HepG2 (cell line): ENCODE results near the gene OSTF1.

Experiments
- CTCF ChIP-seq: sonication (generic); formaldehyde crosslinking; IDR thresholded peaks from 2 replicates; pipeline ENCODE4 v1.5.0; 2020; ENCODE audit warnings: mild to moderate bottlenecking, missing genetic modification reagents, moderate library complexity
- DNMT3B ChIP-seq: conservative IDR thresholded peaks from 2 replicates; pipeline ENCODE4 v1.6.1; 2016; ENCODE audit warnings: missing biosample characterization, control low read depth
- ELK4 ChIP-seq: sonication (generic); formaldehyde crosslinking; IDR thresholded peaks from 2 replicates; pipeline ENCODE4 v1.9.0; 2021; ENCODE audit warnings: missing genetic modification reagents, borderline replicate concordance
- EZH2 ChIP-seq: conservative IDR thresholded peaks from 2 replicates; pipeline ENCODE4 v1.6.1; 2012; ENCODE audit warnings: mild to moderate bottlenecking, low read depth, low read length, moderate library complexity
- NR2C2 ChIP-seq: sonication (generic); formaldehyde crosslinking; IDR thresholded peaks from 2 replicates; pipeline ENCODE4 v1.4.0; 2020; ENCODE audit warnings: missing genetic modification reagents, mild to moderate bottlenecking, moderate library complexity, borderline replicate concordance
- POLR2A ChIP-seq, 2 experiments: IDR thresholded peaks; 2 replicates each; pipeline ENCODE4 v1.6.1; 2011; ENCODE audit warnings: low read depth in 2 of 2, low read length in 2 of 2, mild to moderate bottlenecking in 1 of 2, moderate library complexity in 1 of 2; ENCODE audit not compliant: insufficient read depth in 1 of 2
- POLR2AphosphoS5 ChIP-seq: IDR thresholded peaks from 2 replicates; pipeline ENCODE4 v1.6.1; 2012; ENCODE audit warnings: low read depth, low read length
- TP53 ChIP-seq: sonication (generic); formaldehyde crosslinking; conservative IDR thresholded peaks from 2 replicates; pipeline ENCODE4 v1.4.0; 2020; ENCODE audit warnings: missing genetic modification reagents
- ZBTB2 ChIP-seq: sonication (generic); formaldehyde crosslinking; IDR thresholded peaks from 2 replicates; pipeline ENCODE4 v1.8.0; 2022; ENCODE audit warnings: low read depth, missing genetic modification reagents
- ZNF263 ChIP-seq: sonication (generic); formaldehyde crosslinking; IDR thresholded peaks from 2 replicates; pipeline ENCODE4 v1.4.0; 2020; ENCODE audit warnings: missing genetic modification reagents
- ZNF350 ChIP-seq: sonication (generic); formaldehyde crosslinking; IDR thresholded peaks from 2 replicates; pipeline ENCODE4 v1.4.0; 2020; ENCODE audit warnings: mild to moderate bottlenecking, low read depth, missing genetic modification reagents, borderline replicate concordance
- ZNF629 ChIP-seq: sonication (generic); formaldehyde crosslinking; conservative IDR thresholded peaks from 2 replicates; pipeline ENCODE4 v1.5.0; 2020; ENCODE audit warnings: missing genetic modification reagents
- ZSCAN5A ChIP-seq: sonication (generic); formaldehyde crosslinking; IDR thresholded peaks from 2 replicates; pipeline ENCODE4 v1.8.0; 2022; ENCODE audit warnings: mild to moderate bottlenecking, missing genetic modification reagents, borderline replicate concordance

GRCh38 chr9:75117564-75117963 lies 29.2 kb downstream of the OSTF1 start:
- TF ChIP-seq POLR2A (IDR thresholded peaks at IDR 0.05; ENCODE audit: insufficient read depth in 1 of 2, low read depth in 2 of 2, low read length in 2 of 2): no peak
- no peak for TF ChIP-seq POLR2AphosphoS5
- no peak for TF ChIP-seq ZSCAN5A (CRISPR knock-in tag)
- no peak for TF ChIP-seq CTCF (CRISPR knock-in tag)
- TF ChIP-seq NR2C2 (CRISPR knock-in tag): no peak
- no peak for TF ChIP-seq ZNF263 (CRISPR knock-in tag)
- TF ChIP-seq ZNF350 (CRISPR knock-in tag): no peak
- TF ChIP-seq TP53 (CRISPR knock-in tag): no peak
- TF ChIP-seq ELK4 (CRISPR knock-in tag): no peak
- TF ChIP-seq ZBTB2 (CRISPR knock-in tag): no peak
- no peak for TF ChIP-seq EZH2
- no peak for TF ChIP-seq DNMT3B
- no peak for TF ChIP-seq ZNF629 (CRISPR knock-in tag)
